NCI-H2081 treated with DMSO at 0.1 percent for 48 hours (cell line): Measurements from ENCODE around the gene QSOX1.
"Not testable (repeated sequence)": the region's sequence is repeated elsewhere in the genome, so short reads cannot be mapped to it uniquely, and the experiment has no call there.

Experiments used
- DNase-seq: peaks from one replicate; lab custom pipeline; 2025; lab: John Stamatoyannopoulos, UW

The QSOX1 gene, protein sequence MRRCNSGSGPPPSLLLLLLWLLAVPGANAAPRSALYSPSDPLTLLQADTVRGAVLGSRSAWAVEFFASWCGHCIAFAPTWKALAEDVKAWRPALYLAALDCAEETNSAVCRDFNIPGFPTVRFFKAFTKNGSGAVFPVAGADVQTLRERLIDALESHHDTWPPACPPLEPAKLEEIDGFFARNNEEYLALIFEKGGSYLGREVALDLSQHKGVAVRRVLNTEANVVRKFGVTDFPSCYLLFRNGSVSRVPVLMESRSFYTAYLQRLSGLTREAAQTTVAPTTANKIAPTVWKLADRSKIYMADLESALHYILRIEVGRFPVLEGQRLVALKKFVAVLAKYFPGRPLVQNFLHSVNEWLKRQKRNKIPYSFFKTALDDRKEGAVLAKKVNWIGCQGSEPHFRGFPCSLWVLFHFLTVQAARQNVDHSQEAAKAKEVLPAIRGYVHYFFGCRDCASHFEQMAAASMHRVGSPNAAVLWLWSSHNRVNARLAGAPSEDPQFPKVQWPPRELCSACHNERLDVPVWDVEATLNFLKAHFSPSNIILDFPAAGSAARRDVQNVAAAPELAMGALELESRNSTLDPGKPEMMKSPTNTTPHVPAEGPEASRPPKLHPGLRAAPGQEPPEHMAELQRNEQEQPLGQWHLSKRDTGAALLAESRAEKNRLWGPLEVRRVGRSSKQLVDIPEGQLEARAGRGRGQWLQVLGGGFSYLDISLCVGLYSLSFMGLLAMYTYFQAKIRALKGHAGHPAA

DNA sequence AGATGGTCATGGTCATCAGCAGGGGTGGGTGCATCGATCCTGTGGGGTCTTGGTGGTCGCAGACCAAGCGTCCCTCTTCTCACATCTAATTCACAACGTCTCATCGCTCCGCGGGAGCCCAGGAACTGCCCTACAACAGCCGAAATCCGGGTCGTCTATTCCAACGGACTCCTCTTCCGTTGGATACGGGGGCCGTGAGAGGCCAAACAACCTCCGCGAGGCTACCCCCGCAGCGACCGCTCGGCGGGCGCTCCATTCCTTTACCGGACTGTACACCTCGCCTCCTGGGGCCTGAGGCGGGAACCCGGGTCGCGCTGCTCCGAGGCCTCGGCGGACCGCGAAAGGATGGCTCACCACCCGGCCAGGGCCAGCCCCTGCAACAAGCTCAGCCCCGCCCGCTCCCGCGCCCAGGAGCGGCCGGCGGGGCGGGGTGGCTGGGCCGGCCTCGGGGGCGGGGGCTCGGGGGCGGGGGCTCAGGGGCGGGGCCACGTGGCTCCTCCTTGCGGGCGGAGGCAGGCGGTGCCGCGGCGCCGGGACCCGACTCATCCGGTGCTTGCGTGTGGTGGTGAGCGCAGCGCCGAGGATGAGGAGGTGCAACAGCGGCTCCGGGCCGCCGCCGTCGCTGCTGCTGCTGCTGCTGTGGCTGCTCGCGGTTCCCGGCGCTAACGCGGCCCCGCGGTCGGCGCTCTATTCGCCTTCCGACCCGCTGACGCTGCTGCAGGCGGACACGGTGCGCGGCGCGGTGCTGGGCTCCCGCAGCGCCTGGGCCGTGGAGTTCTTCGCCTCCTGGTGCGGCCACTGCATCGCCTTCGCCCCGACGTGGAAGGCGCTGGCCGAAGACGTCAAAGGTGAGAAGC is at the start of gene QSOX1:
QSOX1 (plus strand) TSS at position 545 of the 857 bp plus-strand sequence; CDS start at position 584, 39 bp downstream.
- peak; percentile 5 for DNase-seq

DNA sequence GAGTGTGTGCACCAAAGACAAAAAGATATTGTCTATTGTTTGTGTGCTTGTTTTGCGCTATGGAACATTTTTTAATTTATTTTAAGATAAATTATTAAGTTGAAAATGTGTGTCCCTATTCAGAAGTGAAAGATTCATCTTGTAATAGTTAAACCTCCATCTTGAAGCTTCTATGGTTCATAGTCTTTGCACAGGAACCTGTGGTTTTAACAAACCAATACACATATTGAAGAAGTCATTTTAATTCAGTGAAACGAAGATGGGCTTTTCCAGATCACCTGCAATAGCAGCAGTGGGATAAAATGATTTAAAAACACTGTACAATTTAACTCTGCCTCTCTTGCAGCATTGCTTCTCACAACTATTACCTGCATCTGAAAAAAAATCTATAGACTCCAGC is 42.6 kb upstream of the QSOX1 start:
- no peak for DNase-seq

DNA sequence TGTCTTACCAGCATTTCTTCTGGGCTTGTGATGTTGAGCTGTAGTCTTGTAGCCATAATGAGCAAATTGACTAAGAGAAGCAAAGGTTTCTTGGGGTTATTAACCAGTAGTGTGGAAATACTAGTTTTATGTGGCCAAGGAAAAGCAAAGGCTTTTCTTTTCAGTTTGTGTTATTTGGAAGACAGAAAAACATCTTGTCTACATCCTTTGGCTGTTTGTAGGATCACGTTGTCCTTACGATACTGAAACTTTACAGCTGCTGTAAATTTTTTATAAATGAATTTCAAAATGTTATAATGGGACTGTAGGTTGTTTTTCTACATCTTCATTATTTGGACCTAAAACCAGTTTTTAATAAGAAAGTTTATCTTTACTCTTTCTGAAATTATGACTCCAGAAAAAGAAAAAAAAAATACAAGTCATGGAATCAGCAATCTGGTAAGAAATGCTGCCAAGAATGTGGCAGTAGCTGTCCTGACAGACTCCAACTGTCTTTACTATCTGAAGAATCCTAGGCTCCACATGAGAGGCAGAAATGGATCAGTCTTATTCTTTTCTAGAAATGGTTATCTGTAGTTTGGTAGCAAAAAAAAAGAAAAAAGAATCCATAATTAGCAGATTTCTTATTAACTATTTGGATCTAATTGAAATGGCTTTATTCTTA is 41.6 kb upstream of the QSOX1 start:
- DNase-seq, result no peak

DNA sequence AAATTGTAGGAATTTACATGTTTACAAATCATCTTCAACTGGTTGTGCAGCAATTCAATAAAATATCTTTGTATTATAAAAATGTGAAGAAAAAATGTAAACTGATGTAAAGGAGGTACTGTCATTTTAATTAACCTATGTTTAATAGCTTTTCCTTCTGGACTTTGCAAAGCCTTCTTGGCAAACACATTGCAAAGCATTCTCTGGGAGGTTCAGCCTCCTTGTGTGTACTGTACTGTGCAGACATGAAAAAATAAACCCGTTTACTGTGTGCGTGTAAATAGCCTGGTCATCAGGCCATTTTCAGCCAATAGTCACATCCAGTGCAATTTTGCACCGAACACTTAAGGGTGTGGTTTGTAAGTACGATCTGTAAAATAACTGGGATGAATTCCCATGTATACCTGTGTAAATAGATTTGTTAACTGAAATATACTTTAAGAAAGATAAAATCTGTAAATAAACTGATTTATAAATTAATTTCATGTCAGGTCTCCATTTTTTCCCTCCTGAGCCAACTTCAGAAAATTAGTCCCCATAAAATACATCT is 40.2 kb upstream of the QSOX1 start:
- no peak for DNase-seq

DNA sequence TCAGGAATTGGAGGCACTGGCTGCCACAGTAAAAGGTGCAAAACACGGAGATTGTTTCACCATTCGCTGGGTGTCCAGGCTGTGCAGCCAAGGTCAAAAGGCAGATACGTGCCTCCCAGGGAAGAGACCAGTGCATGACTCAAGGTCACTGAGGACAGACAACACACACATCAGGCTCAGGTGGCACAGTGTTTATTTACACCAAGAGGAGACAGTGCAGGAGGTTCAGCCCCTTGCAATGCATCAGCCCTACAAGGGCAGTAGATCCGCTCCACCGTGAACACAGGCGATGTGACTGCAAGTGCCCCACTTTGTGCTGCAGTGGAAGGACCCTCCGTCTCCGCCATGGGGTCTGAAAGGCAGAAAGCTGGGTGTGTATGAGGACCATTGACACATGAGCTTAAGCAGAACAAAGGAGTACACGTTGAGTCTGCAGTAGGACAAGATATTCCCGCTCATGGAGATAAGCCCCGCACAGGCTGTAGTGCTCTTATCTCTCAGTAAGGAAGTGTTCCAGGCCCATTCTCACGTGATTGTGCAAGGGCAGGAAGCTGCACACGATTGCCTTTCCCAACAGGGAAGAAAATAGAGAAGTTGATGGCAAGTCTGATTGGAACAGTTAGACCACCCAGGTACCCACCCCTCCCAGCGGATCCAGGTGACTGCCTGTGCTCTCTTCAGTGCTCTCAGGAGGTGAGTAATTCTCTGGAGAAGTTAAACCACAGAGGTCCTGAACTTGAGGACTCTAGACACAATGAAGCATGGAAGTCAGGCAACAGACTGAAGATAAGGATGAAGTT is 37.5 kb upstream of the QSOX1 start:
- DNase-seq, result no peak

DNA sequence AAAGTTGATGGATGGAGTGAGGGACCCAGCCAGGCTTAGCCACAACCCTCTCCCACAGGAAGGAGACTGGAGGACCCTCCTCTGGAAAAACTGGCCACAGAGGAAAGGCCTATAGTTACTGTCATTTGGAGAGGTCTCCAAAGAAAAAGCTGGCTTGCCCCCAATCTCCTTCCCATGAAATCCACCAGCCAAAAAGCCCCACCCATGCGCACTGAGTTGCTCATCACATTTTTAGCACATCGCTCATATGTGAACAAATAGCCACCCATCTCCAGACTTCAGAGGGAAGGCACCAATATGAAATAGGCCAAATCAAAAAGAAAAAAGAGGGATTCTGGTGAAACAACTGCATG is 36.9 kb upstream of the QSOX1 start:
- no peak for DNase-seq

DNA sequence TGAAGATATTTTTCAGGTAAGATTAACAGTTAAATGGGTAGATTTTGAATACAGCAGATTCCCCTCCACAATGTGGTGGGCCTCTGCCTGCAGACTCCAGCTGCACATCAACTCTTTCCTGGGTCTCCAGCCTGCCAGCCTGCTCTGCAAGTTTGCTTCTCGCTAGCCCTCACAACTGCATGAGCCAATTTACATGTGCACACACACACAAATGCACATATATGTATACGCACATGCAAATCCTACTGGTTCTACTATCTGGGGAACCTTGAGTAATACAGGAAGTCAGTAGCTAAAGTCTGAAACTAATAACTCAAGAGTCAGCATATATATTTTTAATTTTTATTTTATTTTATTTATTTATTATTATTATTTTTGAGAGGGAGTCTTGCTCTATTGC is 34.8 kb upstream of the QSOX1 start:
- DNase-seq, result no peak

DNA sequence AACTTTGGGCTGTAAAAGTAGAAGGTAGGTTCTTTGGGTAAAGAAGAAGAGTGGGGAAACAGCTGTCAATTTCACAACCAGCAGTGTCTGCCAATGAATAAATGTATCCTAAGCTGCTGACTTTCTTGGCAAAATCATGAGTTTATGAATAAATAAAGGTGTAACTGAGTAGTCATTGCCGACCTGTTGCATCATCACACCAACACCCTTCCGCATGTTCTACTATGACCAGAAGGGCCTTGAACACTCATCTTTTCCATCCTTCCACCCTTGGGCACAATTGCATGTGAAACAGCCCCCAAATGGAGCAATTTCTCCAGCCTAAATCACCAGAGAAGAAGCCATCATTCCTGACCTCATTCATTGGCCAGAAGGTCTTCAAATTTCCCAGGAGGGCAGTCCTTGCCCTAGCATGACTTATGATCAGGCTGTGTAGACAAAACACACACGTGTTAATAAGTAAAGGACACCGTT is 31.2 kb upstream of the QSOX1 start:
- no peak for DNase-seq

DNA sequence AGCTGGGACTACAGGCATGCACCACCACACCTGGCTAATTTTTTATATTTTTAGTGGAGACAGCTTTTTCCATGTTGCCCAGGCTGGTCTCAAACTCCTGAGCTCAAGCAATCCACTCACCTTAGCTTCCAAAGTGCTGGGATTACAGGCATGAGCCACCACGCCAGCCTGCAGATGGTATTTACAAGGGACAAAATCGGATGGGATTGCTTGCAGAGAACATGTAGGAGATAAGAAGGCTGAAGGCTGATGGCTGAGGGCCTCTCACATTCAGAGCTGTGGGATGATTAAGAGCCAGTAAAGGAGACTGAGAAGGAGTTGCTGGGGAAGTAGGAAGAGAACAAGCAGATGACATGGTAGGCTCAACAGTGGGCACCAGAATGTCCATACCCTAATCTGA is 24.0 kb upstream of the QSOX1 start:
- no peak for DNase-seq

DNA sequence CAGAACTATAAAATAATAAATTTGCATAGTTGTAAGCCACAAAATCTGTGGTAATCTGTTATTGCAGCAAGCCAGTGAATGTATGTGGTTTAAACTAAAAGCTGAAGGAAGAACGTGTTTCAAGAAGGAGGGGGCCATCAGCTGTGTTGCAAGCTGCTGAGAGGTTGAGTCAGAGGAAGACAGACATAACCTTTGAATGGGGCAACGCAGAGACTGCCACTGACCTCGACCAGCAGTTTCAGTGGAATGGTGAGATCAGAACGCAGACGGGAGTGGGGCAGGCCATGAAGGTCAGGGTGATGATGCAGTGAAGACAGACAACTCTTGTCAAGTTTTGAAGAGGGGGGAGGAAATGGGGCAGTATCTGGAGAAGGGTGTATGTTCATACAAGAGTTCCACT is 23.2 kb upstream of the QSOX1 start:
- DNase-seq, result no peak

DNA sequence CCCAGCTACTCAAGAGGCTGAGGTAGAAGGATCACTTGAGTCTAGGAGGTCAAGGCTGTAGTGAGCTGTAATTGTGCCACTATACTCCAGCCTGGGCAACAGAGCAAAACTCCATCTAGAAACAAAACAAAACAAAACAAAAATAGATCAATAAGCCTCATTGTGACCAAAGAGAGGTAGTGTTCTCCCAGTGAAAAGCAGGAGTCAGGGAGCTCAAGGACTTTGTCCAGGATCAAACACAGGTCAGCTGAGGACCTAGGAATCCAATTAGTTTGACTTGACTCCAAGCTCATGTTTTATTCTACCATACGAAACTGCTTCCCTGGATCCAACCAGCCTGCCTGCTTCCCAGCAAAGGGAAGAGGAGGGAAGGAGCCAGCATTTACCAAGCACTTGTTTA is 21.5 kb upstream of the QSOX1 start:
- DNase-seq, result no peak

DNA sequence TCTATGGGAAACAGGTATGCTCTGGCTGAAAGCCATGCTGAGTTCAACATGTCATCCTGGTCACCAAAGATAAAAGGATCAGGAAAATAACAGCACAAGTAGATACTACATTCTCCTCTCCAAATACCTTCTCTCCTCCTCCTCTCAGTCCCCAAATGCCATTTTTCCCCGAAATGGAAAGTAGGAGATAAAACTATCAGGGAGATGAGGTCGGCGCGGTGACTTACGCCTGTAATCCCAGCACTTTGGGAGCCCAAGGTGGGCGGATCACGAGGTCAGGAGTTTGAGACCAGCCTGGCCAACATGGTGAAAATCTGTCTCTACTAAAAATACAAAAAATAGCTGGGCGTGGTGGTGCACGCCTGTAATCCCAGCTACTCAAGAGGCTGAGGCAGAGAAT is 21.0 kb upstream of the QSOX1 start:
- DNase-seq, result not testable (repeated sequence)

DNA sequence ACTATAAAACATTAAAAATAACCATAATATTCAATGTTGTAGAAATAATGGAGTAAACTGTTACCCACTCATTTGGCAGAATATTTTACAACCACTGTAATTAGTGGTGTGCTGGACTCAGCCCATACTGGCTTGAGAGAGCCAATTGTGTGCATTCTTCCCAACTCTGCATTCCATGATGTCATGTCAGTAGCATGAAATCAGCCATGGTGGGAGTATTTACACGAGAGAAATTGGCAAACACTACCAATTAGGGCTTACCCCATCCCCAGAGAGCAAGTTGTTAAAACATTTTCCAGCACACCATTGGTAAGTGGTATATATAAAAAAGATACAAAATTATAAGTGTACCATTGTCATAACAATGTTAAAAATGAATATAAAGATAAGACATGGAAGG is 19.1 kb upstream of the QSOX1 start:
- DNase-seq, result no peak

DNA sequence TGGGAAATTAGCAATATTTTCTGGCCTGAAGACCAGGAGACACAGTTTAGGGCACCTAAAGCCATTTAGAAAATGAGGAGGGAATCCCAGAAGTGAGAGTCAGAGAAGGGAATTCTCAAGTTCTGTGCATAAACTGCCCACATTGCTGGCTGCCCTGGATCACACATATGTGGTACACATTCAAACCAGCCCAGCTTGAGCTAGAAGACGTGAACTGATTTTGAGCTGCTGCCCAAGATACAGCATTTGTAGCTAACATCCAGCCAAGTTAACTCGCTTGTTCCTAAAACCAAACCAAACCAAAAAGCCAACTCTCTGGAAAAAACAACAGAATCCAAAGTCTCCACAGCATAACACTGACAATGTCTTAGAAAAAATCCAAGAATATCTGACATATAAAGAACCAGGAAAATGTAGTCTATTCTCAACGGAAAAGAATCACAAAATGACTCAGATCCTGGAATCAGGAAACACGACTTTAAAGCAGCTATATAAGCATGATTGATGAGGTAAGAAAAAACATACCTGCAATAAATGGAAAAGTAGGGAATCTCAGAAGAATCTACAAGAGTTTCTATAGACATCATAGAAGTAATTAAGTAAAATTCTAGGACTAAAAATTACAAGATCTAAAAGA is 18.2 kb upstream of the QSOX1 start:
- DNase-seq, result no peak

DNA sequence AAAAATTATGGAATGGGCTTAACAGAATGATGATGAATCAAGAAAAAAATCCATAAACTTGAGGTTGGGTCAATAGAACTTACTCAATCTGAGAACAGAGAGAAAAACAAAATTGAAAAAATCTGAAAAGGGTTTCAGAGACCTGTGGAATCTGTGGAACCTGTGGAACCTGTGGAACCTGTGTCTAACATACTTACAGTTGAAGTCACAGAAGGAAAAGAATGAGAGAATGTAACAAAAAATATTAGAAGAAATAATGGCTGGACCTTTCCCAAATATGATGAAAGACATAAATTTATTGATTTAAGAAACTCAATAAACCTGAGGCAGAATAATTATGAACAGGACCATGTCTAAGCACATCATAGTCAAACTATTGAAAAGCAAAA is 17.7 kb upstream of the QSOX1 start:
- DNase-seq, result no peak

DNA sequence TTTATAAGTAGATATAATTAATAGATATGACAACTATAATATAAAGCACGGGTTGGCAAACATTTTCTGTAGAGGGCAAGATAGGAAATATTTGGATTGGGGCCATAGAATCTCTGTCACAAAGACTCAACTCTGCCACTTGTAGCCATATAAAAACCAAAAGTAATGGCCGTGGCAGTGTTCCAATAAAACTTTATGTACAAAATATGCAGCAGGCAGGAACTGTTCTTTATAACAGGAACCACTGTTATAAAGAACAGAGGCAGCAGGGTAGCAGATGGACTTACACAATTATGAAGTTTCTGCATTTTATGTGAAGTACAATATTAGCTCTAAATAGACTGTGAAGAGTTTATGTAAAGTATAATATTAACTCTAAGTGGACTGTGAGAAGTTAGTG is 16.9 kb upstream of the QSOX1 start:
- DNase-seq, result no peak

DNA sequence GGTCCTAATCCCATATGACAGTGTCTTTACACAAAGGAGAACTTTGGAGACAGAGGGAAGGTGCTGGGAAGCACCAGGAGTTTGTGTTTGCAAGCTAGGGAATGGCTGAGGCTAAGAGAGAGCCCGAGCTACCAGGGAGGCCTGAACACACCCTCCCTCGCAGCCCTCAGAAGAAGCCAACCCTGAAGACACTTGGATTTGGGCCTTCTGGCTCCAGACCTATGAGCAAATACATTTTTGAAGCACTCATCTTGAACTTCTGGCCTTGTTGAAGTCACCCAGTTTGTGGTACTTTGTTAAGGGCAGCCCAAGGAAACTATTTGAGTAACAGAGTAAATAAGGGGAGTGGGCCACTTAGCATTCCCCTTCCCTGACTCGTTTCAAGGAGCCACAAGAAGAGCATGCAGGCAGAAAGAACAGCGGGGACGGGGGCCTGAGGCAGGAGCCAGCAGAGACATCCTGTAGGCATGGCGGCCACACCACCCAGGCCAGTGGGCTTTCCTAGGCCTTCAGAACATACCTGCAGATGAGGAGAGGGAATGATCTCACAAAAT is 13.2 kb upstream of the QSOX1 start:
- DNase-seq, result no peak

DNA sequence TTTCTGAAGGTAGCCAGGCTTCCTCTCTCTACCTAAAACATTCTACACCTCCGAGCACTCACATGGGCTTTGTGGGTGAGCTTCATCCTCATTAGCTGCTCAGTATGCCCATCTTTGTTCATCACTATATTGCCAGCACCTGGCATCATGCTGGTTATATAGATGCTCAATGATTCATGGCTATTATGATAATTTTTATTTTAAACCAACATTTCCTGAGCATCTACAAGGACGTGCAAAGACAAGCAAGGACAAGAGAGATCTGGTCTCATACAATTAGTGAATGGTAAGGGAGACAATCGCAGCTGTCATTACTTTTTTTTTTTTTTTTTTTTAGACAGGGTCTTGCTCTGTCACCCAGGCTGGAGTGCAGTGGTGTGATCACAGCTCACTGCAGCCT is 11.3 kb upstream of the QSOX1 start:
- DNase-seq, result no peak

DNA sequence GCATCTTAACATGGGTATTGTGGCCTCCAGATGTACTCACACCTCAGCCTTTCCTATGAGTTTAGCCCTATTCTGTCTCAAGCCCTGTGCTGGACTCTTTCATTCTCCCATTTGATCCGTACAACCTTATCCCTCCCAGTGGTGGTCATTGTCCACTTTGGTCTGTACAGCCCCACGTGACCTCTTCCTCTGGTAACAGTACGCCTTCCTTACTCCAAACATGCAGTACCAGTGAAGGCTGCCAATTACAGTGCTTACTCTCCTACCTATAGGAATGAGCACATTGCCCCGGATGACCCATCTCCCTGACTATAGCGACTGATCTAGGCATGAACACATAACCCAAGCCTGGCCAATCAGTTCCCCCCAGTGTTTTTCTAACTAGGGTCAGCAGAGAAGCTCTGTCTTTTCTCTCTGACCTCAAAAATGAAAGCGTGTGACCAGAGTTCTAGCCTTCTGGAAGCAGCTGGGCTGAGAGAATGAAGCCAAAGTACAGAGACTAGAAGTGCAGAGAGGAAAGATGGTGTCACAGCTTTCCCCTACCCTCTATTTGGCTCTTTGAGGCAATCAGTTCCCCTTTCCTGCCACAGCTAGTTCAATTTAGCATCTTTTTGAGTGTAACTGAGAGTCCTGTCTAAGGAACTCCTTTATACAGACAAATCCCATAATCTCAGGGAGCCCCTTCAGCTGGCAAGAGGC is 9.9 kb upstream of the QSOX1 start:
- DNase-seq, result no peak
